ENCODE data around the gene RASAL2.

Gene RASAL2

GRCh38 chr1:178492341-178492740, 398.4 kb downstream of the RASAL2 start:
- H3K4me1 ChIP-seq (ENCODE audit: control insufficient read depth, insufficient read depth, low read length), result no peaks in the 10 kb centered on the region
- H3K27me3 ChIP-seq (ENCODE audit: control insufficient read depth, insufficient read depth, low read length), result no peaks in the 10 kb centered on the region
- H3K36me3 ChIP-seq (ENCODE audit: control insufficient read depth, insufficient read depth, low read length), result no peaks in the 10 kb centered on the region
- H3K9ac ChIP-seq (ENCODE audit: low read depth, low read length), result no peak overlapping the region
- no peak overlapping the region for H3K4me3 ChIP-seq (ENCODE audit: low read depth, low read length)
- H3K9me3 ChIP-seq (ENCODE audit: control insufficient read depth, insufficient read depth, low read length), result no peaks in the 10 kb centered on the region

- no peaks in the 10 kb centered on the region for H3K27me3 ChIP-seq (ENCODE audit: control insufficient read depth, insufficient read depth, low read length)
- no peaks in the 10 kb centered on the region for H3K9me3 ChIP-seq (ENCODE audit: control insufficient read depth, insufficient read depth, low read length)
- H3K36me3 ChIP-seq (ENCODE audit: control insufficient read depth, insufficient read depth, low read length), result no peaks in the 10 kb centered on the region
- H3K4me3 ChIP-seq (ENCODE audit: low read depth, low read length), result no peak overlapping the region
- no peaks in the 10 kb centered on the region for H3K4me1 ChIP-seq (ENCODE audit: control insufficient read depth, insufficient read depth, low read length)
- H3K9ac ChIP-seq (ENCODE audit: low read depth, low read length), result no peak overlapping the region
These were observed 399.4 kb downstream of the RASAL2 start for GRCh38 chr1:178493301-178493741.

GRCh38 chr1:178494569-178494971, 400.7 kb downstream of the RASAL2 start:
- H3K4me3 ChIP-seq (ENCODE audit: low read depth, low read length), result no peak overlapping the region
- no peaks in the 10 kb centered on the region for H3K27me3 ChIP-seq (ENCODE audit: control insufficient read depth, insufficient read depth, low read length)
- H3K36me3 ChIP-seq (ENCODE audit: control insufficient read depth, insufficient read depth, low read length), result no peaks in the 10 kb centered on the region
- H3K4me1 ChIP-seq (ENCODE audit: control insufficient read depth, insufficient read depth, low read length), result no peaks in the 10 kb centered on the region
- no peaks in the 10 kb centered on the region for H3K9me3 ChIP-seq (ENCODE audit: control insufficient read depth, insufficient read depth, low read length)
- no peak overlapping the region for H3K9ac ChIP-seq (ENCODE audit: low read depth, low read length)

GRCh38 chr1:178495158-178495557, 401.3 kb downstream of the RASAL2 start:
- Histone ChIP-seq H3K27me3 (ENCODE audit: control insufficient read depth, insufficient read depth, low read length) (no peaks in the 10 kb centered on the region), H3K9me3 (ENCODE audit: control insufficient read depth, insufficient read depth, low read length) (no peaks in the 10 kb centered on the region), H3K4me3 (ENCODE audit: low read depth, low read length) (no peak overlapping the region), H3K4me1 (ENCODE audit: control insufficient read depth, insufficient read depth, low read length) (no peaks in the 10 kb centered on the region), H3K36me3 (ENCODE audit: control insufficient read depth, insufficient read depth, low read length) (no peaks in the 10 kb centered on the region), H3K9ac (ENCODE audit: low read depth, low read length) (no peak overlapping the region)

DNA sequence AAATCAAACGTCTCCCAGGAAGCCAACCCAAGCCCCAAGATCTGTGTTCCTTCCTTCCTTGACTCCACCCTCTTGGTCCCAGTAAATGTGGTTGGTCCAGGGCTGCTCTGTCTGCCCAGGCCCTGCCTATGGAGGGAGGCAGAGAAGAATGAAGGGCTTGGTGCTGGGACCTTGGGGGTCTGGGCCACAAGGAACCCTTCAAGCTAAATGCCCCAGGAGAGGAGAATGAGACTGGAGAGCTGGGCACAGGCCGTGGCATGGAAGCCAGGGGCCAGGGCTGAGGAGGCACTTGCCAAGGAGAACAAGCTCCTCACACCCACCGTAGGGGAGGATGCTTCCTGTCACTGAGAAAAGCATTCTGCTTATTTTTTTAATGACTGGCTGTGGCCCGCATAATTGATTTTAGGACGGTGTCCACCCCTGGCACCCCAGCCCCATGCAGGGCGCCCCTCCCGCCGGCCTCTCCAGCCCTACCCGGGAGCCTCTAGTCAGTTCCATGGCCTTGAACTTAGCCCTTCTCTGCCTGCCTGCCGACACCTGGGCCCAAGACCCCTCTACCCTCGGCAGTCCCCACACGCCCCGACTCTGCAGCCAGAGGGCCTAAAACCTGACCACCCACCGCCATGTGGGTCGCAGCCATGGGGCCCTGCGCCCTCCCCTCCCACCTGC, 402.0 kb downstream of the RASAL2 start:
- Histone ChIP-seq H3K9me3 (ENCODE audit: control insufficient read depth, insufficient read depth, low read length) (no peaks in the 10 kb centered on the region), H3K27me3 (ENCODE audit: control insufficient read depth, insufficient read depth, low read length) (no peaks in the 10 kb centered on the region), H3K9ac (ENCODE audit: low read depth, low read length) (no peak overlapping the region), H3K4me3 (ENCODE audit: low read depth, low read length) (no peak overlapping the region), H3K4me1 (ENCODE audit: control insufficient read depth, insufficient read depth, low read length) (no peaks in the 10 kb centered on the region), H3K36me3 (ENCODE audit: control insufficient read depth, insufficient read depth, low read length) (no peaks in the 10 kb centered on the region)

GRCh38 chr1:178496410-178497135, 402.7 kb downstream of the RASAL2 start, which contains the start of gene CLEC20A:
TSS of gene CLEC20A (minus strand) at chr1:178496964. CDS start at chr1:178496939, 25 bp downstream.
- no peaks in the 10 kb centered on the region for H3K9me3 ChIP-seq (ENCODE audit: control insufficient read depth, insufficient read depth, low read length)
- no peaks in the 10 kb centered on the region for H3K4me1 ChIP-seq (ENCODE audit: control insufficient read depth, insufficient read depth, low read length)

GRCh38 chr1:178497903-178498478, 404.1 kb downstream of the RASAL2 start:
- no peaks in the 10 kb centered on the region for H3K36me3 ChIP-seq (ENCODE audit: control insufficient read depth, insufficient read depth, low read length)
- no peaks in the 10 kb centered on the region for H3K4me1 ChIP-seq (ENCODE audit: control insufficient read depth, insufficient read depth, low read length)
- H3K27me3 ChIP-seq (ENCODE audit: control insufficient read depth, insufficient read depth, low read length), result no peaks in the 10 kb centered on the region
- H3K4me3 ChIP-seq (ENCODE audit: low read depth, low read length), result no peak overlapping the region
- H3K9ac ChIP-seq (ENCODE audit: low read depth, low read length), result no peak overlapping the region
- no peaks in the 10 kb centered on the region for H3K9me3 ChIP-seq (ENCODE audit: control insufficient read depth, insufficient read depth, low read length)

More at GRCh38 chr1:178496410-178497135, 402.7 kb downstream of the RASAL2 start, which contains the start of gene CLEC20A:
- H3K36me3 ChIP-seq (ENCODE audit: control insufficient read depth, insufficient read depth, low read length), result no peaks in the 10 kb centered on the region
- H3K4me3 ChIP-seq (ENCODE audit: low read depth, low read length), result no peak within 1 kb of the TSS
- no peak within 1 kb of the TSS for H3K9ac ChIP-seq (ENCODE audit: low read depth, low read length)
- H3K27me3 ChIP-seq (ENCODE audit: control insufficient read depth, insufficient read depth, low read length), result no peaks in the 10 kb centered on the region

DNA sequence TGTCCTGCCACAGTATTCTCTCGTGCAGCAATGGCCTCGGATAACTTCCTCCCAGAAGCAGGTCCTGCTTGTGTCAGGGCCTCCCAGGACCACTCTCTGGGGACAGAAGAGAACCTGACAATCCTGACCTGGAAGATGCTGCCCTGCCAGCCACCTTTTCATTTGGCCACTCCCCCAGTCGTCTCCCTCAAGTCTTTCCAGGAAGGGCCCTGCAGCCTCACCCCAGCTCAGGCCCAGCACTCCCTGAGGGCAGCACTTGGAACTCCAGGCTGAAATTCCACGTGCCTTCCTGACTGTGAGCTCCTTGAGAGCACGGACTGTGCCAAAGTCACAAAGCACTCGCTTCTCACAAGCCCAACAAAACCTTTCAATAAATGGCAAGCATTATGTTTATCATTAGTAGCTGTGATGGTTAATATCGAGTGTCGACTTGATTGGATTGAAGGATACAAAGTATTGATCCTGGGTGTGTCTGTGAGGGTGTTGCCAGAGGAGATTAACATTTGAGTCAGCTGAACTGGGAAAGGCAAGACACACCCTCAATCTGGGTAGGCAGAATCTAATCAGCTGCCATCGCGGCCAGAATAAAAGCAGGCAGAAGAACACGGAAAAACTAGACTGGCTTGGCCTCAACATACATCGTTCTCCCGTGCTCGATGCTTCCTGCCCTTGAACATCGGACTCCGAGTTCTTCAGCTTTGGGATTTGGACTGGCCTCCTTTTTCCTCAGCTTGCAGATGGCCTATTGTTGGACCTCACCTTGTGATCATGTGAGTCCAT, 405.2 kb downstream of the RASAL2 start:
- H3K4me3 ChIP-seq (ENCODE audit: low read depth, low read length), result no peak overlapping the region
- H3K9ac ChIP-seq (ENCODE audit: low read depth, low read length), result no peak overlapping the region
- no peaks in the 10 kb centered on the region for H3K27me3 ChIP-seq (ENCODE audit: control insufficient read depth, insufficient read depth, low read length)
- H3K9me3 ChIP-seq (ENCODE audit: control insufficient read depth, insufficient read depth, low read length), result no peaks in the 10 kb centered on the region
- H3K36me3 ChIP-seq (ENCODE audit: control insufficient read depth, insufficient read depth, low read length), result no peaks in the 10 kb centered on the region
- H3K4me1 ChIP-seq (ENCODE audit: control insufficient read depth, insufficient read depth, low read length), result no peaks in the 10 kb centered on the region

GRCh38 chr1:178500091-178500770, 406.3 kb downstream of the RASAL2 start:
- no peaks in the 10 kb centered on the region for H3K9me3 ChIP-seq (ENCODE audit: control insufficient read depth, insufficient read depth, low read length)
- H3K36me3 ChIP-seq (ENCODE audit: control insufficient read depth, insufficient read depth, low read length), result no peaks in the 10 kb centered on the region
- no peak overlapping the region for H3K4me3 ChIP-seq (ENCODE audit: low read depth, low read length)
- no peaks in the 10 kb centered on the region for H3K27me3 ChIP-seq (ENCODE audit: control insufficient read depth, insufficient read depth, low read length)
- no peaks in the 10 kb centered on the region for H3K4me1 ChIP-seq (ENCODE audit: control insufficient read depth, insufficient read depth, low read length)
- H3K9ac ChIP-seq (ENCODE audit: low read depth, low read length), result no peak overlapping the region

- Histone ChIP-seq H3K27me3 (ENCODE audit: control insufficient read depth, insufficient read depth, low read length) (no peaks in the 10 kb centered on the region), H3K4me3 (ENCODE audit: low read depth, low read length) (no peak overlapping the region), H3K36me3 (ENCODE audit: control insufficient read depth, insufficient read depth, low read length) (no peaks in the 10 kb centered on the region), H3K4me1 (ENCODE audit: control insufficient read depth, insufficient read depth, low read length) (no peaks in the 10 kb centered on the region), H3K9ac (ENCODE audit: low read depth, low read length) (no peak overlapping the region), H3K9me3 (ENCODE audit: control insufficient read depth, insufficient read depth, low read length) (no peaks in the 10 kb centered on the region)
These were observed 407.1 kb downstream of the RASAL2 start for GRCh38 chr1:178500936-178501554.

Measured in iPS-15b (cell line).